ENCODE measurements around the gene ALDH16A1.
A peak's percentile ranks its signal among the peaks of the same experiment; 100 is the strongest.

Gene ALDH16A1

GRCh38 chr19:49488863-49489537 lies 36.0 kb downstream of the ALDH16A1 start:
- DNase-seq (ENCODE audit: low read depth), result no peak

GRCh38 chr19:49489601-49490167 lies 36.7 kb downstream of the ALDH16A1 start:
- no peak for DNase-seq (ENCODE audit: low read depth)

GRCh38 chr19:49490287-49491029 lies 37.4 kb downstream of the ALDH16A1 start:
- no peak for DNase-seq (ENCODE audit: low read depth)

- no peak for DNase-seq (ENCODE audit: low read depth)
Measured at GRCh38 chr19:49491030-49491803, 38.2 kb downstream of the ALDH16A1 start.

GRCh38 chr19:49491804-49492572 lies 39.0 kb downstream of the ALDH16A1 start:
- DNase-seq (ENCODE audit: low read depth), result no peak

GRCh38 chr19:49492573-49493405 lies 39.8 kb downstream of the ALDH16A1 start:
- DNase-seq (ENCODE audit: low read depth), result no peak

GRCh38 chr19:49496574-49497008 lies 43.6 kb downstream of the ALDH16A1 start:
- no peak for DNase-seq (ENCODE audit: low read depth)

- DNase-seq (ENCODE audit: low read depth), result peak; percentile 77
Measured at GRCh38 chr19:49497047-49497788, 44.2 kb downstream of the ALDH16A1 start.

- DNase-seq (ENCODE audit: low read depth), result no peak
Measured at GRCh38 chr19:49497789-49498103, 44.7 kb downstream of the ALDH16A1 start.

GRCh38 chr19:49498475-49498874 lies 45.5 kb downstream of the ALDH16A1 start:
- DNase-seq (ENCODE audit: low read depth), result no peak

- DNase-seq (ENCODE audit: low read depth), result no peak
Measured at GRCh38 chr19:49499030-49499670, 46.1 kb downstream of the ALDH16A1 start.

- DNase-seq (ENCODE audit: low read depth), result peak; percentile 41
Measured at GRCh38 chr19:49502866-49503581, 50.0 kb downstream of the ALDH16A1 start.

GRCh38 chr19:49503582-49503962 lies 50.5 kb downstream of the ALDH16A1 start:
- no peak for DNase-seq (ENCODE audit: low read depth)

- peak; percentile 69 for DNase-seq (ENCODE audit: low read depth)
Measured at GRCh38 chr19:49506575-49507105, 53.6 kb downstream of the ALDH16A1 start.

- no peak for DNase-seq (ENCODE audit: low read depth)
Measured at GRCh38 chr19:49507803-49508494, 54.9 kb downstream of the ALDH16A1 start.

- DNase-seq (ENCODE audit: low read depth), result no peak
Measured at GRCh38 chr19:49512970-49513745, 60.1 kb downstream of the ALDH16A1 start.

GRCh38 chr19:49513746-49514118 lies 60.7 kb downstream of the ALDH16A1 start:
- DNase-seq (ENCODE audit: low read depth), result no peak
